ENCODE data around the gene C2orf42. TPM values are rescaled to one million over a fixed set of nuclear protein-coding genes. Genes with fewer than 3 reads are reported as not detected.

The C2orf42 gene
- total and polyA plus RNA-seq, 9 donors: 8.3 to 26.1 (median 21.4) TPM

DNA sequence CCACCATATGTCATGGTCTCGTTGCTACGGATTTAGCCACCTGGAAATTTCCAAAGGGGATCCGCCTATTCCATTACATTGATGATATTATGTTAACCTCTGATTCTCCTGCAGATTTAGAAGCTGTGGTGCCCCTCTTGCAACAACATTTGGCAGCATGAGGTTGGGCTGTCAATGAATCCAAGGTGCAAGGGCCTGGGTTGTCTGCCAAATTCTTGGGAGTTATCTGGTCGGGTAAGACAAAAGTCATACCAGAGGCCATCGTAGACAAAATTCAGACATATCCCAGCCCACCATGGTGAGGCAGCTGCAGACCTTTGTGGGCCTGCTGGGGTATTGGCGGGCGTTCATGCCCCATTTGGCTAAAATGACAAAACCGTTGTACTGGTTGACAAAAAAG is 13.6 kb upstream of the C2orf42 start:
- 69 to 89% (median 71%) methylated on average over 8 of the region's 8 CpGs for WGBS, 3 donors
- H3K36me3 ChIP-seq: no peaks in the 10 kb centered on the region
- no peaks in the 10 kb centered on the region for H3K9me3 ChIP-seq
- no peak overlapping the region for H3K27ac ChIP-seq
- no peaks in the 10 kb centered on the region for H3K4me1 ChIP-seq (ENCODE audit: insufficient read depth)
- no peak for DNase-seq
- TF ChIP-seq EP300 (IDR thresholded peaks at IDR 0.05): no peak
- no peak for TF ChIP-seq POLR2A (IDR thresholded peaks at IDR 0.05)
- TF ChIP-seq, protein P1, sequence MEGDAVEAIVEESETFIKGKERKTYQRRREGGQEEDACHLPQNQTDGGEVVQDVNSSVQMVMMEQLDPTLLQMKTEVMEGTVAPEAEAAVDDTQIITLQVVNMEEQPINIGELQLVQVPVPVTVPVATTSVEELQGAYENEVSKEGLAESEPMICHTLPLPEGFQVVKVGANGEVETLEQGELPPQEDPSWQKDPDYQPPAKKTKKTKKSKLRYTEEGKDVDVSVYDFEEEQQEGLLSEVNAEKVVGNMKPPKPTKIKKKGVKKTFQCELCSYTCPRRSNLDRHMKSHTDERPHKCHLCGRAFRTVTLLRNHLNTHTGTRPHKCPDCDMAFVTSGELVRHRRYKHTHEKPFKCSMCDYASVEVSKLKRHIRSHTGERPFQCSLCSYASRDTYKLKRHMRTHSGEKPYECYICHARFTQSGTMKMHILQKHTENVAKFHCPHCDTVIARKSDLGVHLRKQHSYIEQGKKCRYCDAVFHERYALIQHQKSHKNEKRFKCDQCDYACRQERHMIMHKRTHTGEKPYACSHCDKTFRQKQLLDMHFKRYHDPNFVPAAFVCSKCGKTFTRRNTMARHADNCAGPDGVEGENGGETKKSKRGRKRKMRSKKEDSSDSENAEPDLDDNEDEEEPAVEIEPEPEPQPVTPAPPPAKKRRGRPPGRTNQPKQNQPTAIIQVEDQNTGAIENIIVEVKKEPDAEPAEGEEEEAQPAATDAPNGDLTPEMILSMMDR (IDR thresholded peaks at IDR 0.05): no peak
- intact Hi-C loops (cut with DNase I): no loop called here
- no peaks in the 10 kb centered on the region for H3K27me3 ChIP-seq
- no peak overlapping the region for H3K4me3 ChIP-seq

DNA sequence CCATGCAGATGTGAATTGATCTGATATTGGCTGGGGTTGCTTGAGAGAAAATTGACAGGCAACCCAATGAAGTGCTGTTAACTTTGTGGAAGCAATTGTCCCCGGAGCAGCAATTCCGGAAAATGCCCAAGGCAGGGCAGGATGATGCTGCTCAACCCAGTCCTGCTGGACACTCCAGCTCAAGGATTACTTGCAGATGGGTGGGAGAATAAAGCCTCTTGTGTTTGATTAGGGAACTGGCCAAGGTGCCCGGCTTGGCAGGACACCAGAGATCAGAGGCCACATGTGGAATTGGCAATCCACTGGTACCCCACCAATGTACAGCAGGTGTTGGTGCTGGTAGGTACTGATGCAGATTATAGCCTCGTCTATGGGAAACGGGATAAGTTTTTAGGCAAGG is 12.3 kb upstream of the C2orf42 start:
- TF ChIP-seq EP300 (IDR thresholded peaks at IDR 0.05): no peak
- TF ChIP-seq, protein P1 (IDR thresholded peaks at IDR 0.05): no peak
- no peak for TF ChIP-seq POLR2A (IDR thresholded peaks at IDR 0.05)
- Histone ChIP-seq H3K27me3 (no peaks in the 10 kb centered on the region), H3K27ac (no peak overlapping the region), H3K9me3 (no peaks in the 10 kb centered on the region), H3K4me1 (ENCODE audit: insufficient read depth) (no peaks in the 10 kb centered on the region), H3K4me3 (no peak overlapping the region), H3K36me3 (no peaks in the 10 kb centered on the region)
- 63 to 71% (median 70%) methylated on average over 5 of the region's 5 CpGs for WGBS, 3 donors
- intact Hi-C loops (cut with DNase I): no loop called here
- no peak for DNase-seq

DNA sequence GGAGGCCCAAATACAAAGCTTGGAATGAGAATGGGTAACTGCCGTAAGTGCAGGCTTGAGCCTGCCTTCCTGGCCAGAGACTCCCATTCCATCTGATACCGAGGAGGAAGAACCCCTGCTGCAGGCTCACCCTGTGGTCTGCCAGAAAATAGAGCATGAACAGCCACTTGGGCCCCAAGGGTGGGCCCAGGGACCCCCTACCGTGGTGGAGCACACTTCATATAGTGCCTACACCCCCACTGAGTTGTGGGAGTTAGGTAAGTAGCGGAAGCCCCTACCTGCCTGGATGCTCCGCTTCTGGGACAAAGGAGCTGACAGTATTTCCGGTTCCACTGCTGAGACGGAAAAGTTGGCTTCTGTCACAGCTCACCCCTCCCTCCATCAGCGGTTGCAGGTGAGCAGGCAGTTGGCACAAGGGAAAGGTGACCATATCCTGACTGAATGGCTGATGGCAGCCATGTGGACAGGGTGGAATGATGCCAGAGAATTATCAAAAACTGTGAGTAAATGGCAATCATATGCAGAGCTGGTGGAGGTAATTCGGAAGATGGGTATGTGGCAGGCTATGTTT is 11.5 kb upstream of the C2orf42 start:
- Histone ChIP-seq H3K36me3 (no peaks in the 10 kb centered on the region), H3K4me3 (no peak overlapping the region), H3K27me3 (no peaks in the 10 kb centered on the region), H3K9me3 (no peaks in the 10 kb centered on the region), H3K27ac (no peak overlapping the region), H3K4me1 (ENCODE audit: insufficient read depth) (no peaks in the 10 kb centered on the region)
- no peak for DNase-seq
- no peak for TF ChIP-seq EP300 (IDR thresholded peaks at IDR 0.05)
- TF ChIP-seq, protein P1 (IDR thresholded peaks at IDR 0.05): no peak
- no peak for TF ChIP-seq POLR2A (IDR thresholded peaks at IDR 0.05)
- 71 to 75% (median 74%) methylated on average over 9 of the region's 9 CpGs for WGBS, 3 donors
- intact Hi-C loops (cut with DNase I): no loop called here

DNA sequence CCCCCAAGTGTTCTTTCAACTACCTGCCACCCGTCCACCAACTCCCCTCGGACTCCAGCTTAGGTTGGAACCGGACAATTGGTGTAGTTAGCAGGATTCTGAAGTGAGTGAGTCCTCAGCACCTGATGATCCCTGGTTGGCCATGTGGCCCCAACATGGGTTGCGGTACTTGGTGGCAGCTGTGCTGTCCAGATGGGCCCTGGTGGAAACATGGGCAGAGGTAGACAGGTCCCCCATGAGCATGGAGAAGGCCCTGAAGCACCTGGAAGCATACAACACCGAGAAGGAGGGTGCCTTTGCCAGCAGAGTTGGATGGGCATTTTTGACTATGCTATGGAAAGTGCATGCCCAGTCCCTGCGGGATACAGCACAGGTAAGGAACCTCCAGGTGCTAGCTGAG is 11.0 kb upstream of the C2orf42 start:
- 88 to 94% (median 93%) methylated on average over 6 of the region's 6 CpGs for WGBS, 3 donors
- Histone ChIP-seq H3K27ac (no peak overlapping the region), H3K36me3 (no peaks in the 10 kb centered on the region), H3K4me3 (no peak overlapping the region), H3K27me3 (no peaks in the 10 kb centered on the region), H3K4me1 (ENCODE audit: insufficient read depth) (no peaks in the 10 kb centered on the region), H3K9me3 (no peaks in the 10 kb centered on the region)
- TF ChIP-seq, protein P1 (IDR thresholded peaks at IDR 0.05): no peak
- TF ChIP-seq POLR2A (IDR thresholded peaks at IDR 0.05) (no peak), EP300 (IDR thresholded peaks at IDR 0.05) (no peak)
- DNase-seq: no peak
- intact Hi-C loops (cut with DNase I): no loop called here
